H1 (cell line): ENCODE measurements around the gene OR9A2. TPM values are rescaled to one million over a fixed set of nuclear protein-coding genes. Genes with fewer than 3 reads are reported as not detected.

Experiments used
- CTCF ChIA-PET: fragments of 300-600 bp; sonication (Branson Sonifier 250); formaldehyde crosslinking; loops from one replicate; lab custom pipeline; 2021; ENCODE audit not compliant: partially characterized antibody; lab: Charles Lee
- POLR2A ChIA-PET: fragments of 300-600 bp; sonication (Branson Sonifier 250); formaldehyde crosslinking; loops from one replicate; lab custom pipeline; 2021; ENCODE audit warnings: inconsistent platforms; ENCODE audit not compliant: partially characterized antibody; lab: Charles Lee
- DNase-seq, 2 experiments: peaks; one replicate each; pipeline versions ENCODE4 v3.0.0 to v3.0.0-alpha.2; 2010 to 2022; ENCODE audit warnings: low spot score in 2 of 2, low read depth in 1 of 2, mixed read lengths in 1 of 2
- FAIRE-seq: peaks from 2 replicates; lab custom pipeline; 2011; peaks lifted over from hg19 to GRCh38; lab: Jason Lieb, UNC
- H2AFZ ChIP-seq: 2 replicates; pipeline ENCODE4 v1.8.1; 2012; ENCODE audit warnings: low read length, inconsistent platforms
- H2AK5ac ChIP-seq: 2 replicates; pipeline ENCODE4 v1.6.1; 2013; ENCODE audit warnings: low read depth, low read length
- H2BK120ac ChIP-seq: replicated peaks from 2 replicates; pipeline ENCODE3; 2013; ENCODE audit warnings: low read depth, low read length, inconsistent platforms
- H2BK12ac ChIP-seq: 2 replicates; pipeline ENCODE4 v1.6.1; 2013; ENCODE audit warnings: low read depth, low read length
- H2BK15ac ChIP-seq: 2 replicates; pipeline ENCODE4 v1.6.1; 2013; ENCODE audit warnings: low read length
- H2BK20ac ChIP-seq: 2 replicates; pipeline ENCODE4 v1.6.1; 2013; ENCODE audit warnings: low read length
- H2BK5ac ChIP-seq: 2 replicates; pipeline ENCODE4 v1.6.1; 2013; ENCODE audit warnings: low read depth, low read length
- H3K14ac ChIP-seq: 2 replicates; pipeline ENCODE4 v1.6.1; 2013; ENCODE audit warnings: inconsistent platforms; ENCODE audit not compliant: insufficient read length
- H3K18ac ChIP-seq: 2 replicates; pipeline ENCODE4 v1.6.1; 2013; ENCODE audit warnings: low read length; ENCODE audit errors: extremely low read depth
- H3K23ac ChIP-seq: 2 replicates; pipeline ENCODE4 v1.6.1; 2013; ENCODE audit warnings: inconsistent platforms; ENCODE audit not compliant: insufficient read length
- H3K23me2 ChIP-seq: 2 replicates; pipeline ENCODE4 v1.6.1; 2013; ENCODE audit warnings: low read depth, low read length
- H3K27ac ChIP-seq: 2 replicates; pipeline ENCODE4 v1.6.1; 2011; ENCODE audit warnings: low read depth, low read length, inconsistent platforms
- H3K27me3 ChIP-seq, 4 experiments: replicated peaks in 1 of 4; 1 replicate in 1 of 4; 2 replicates in 3 of 4; pipeline versions ENCODE4 v1.6.1 to v1.8.1; 2011 to 2013; ENCODE audit warnings: low read length in 3 of 4, mild to moderate bottlenecking in 3 of 4, inconsistent platforms in 2 of 4, mixed read lengths in 2 of 4, moderate library complexity in 1 of 4; ENCODE audit not compliant: control insufficient read depth in 3 of 4, insufficient read depth in 3 of 4; ENCODE audit errors: extremely low read depth in 1 of 4
- H3K36me3 ChIP-seq, 4 experiments: 2 replicates each; pipeline versions ENCODE4 v1.6.1 to v1.8.1; 2011 to 2013; ENCODE audit warnings: mild to moderate bottlenecking in 4 of 4, low read length in 3 of 4, moderate library complexity in 2 of 4, control low read depth in 1 of 4, inconsistent platforms in 1 of 4; ENCODE audit not compliant: insufficient read depth in 4 of 4, control insufficient read depth in 2 of 4
- H3K4ac ChIP-seq: replicated peaks from 2 replicates; pipeline ENCODE3; 2013; ENCODE audit warnings: low read length, low read depth, mixed read lengths, inconsistent platforms; ENCODE audit not compliant: insufficient read length
- H3K4me1 ChIP-seq, 4 experiments: replicated peaks in 1 of 4; 1 replicate in 1 of 4; 2 replicates in 3 of 4; pipeline versions ENCODE4 v1.6.1 to v1.8.1; 2011 to 2013; ENCODE audit warnings: low read length in 3 of 4, inconsistent platforms in 2 of 4, mixed read lengths in 1 of 4; ENCODE audit not compliant: insufficient read depth in 4 of 4, control insufficient read depth in 3 of 4
- H3K4me2 ChIP-seq, 2 experiments: 2 replicates each; pipeline versions ENCODE4 v1.6.1 to v1.8.1; 2011 to 2013; ENCODE audit warnings: low read depth in 2 of 2, low read length in 2 of 2, control low read depth in 1 of 2, inconsistent platforms in 1 of 2, mild to moderate bottlenecking in 1 of 2; ENCODE audit not compliant: insufficient read depth in 1 of 2
- H3K4me3 ChIP-seq, 4 experiments: fragments of 200-600, 300-600 bp in 1 of 4; sonication (generic), shearing (Covaris generic), sonication (Bioruptor Twin) in 1 of 4; 2 replicates each; pipeline versions ENCODE4 v1.5.1 to v1.8.1; 2011 to 2016; ENCODE audit warnings: low read length in 4 of 4, low read depth in 3 of 4, control low read depth in 2 of 4, inconsistent platforms in 2 of 4, mild to moderate bottlenecking in 2 of 4, mixed read lengths in 1 of 4, moderate library complexity in 1 of 4; ENCODE audit not compliant: insufficient read depth in 2 of 4; ENCODE audit errors: extremely low read depth in 1 of 4
- H3K56ac ChIP-seq: replicated peaks from 2 replicates; pipeline ENCODE3; 2013; ENCODE audit warnings: low read depth, mild to moderate bottlenecking, mixed read lengths, low read length, inconsistent platforms; ENCODE audit not compliant: insufficient read length
- H3K79me1 ChIP-seq: 2 replicates; pipeline ENCODE4 v1.6.1; 2013; ENCODE audit warnings: low read depth, low read length, control low read depth
- H3K79me2 ChIP-seq, 2 experiments: 2 replicates each; pipeline versions ENCODE4 v1.6.1 to v1.8.1; 2012 to 2013; ENCODE audit warnings: low read length in 2 of 2, mild to moderate bottlenecking in 2 of 2, inconsistent platforms in 1 of 2; ENCODE audit not compliant: insufficient read depth in 2 of 2, control insufficient read depth in 1 of 2
- H3K9ac ChIP-seq, 4 experiments: replicated peaks in 1 of 4; 1 replicate in 1 of 4; 2 replicates in 3 of 4; pipeline versions ENCODE4 v1.6.1 to v1.8.1; 2011 to 2013; ENCODE audit warnings: low read depth in 3 of 4, low read length in 3 of 4, control low read depth in 2 of 4, mild to moderate bottlenecking in 2 of 4, moderate library complexity in 2 of 4, inconsistent platforms in 1 of 4; ENCODE audit errors: extremely low read depth in 1 of 4
- H3K9me3 ChIP-seq, 2 experiments: 2 replicates each; pipeline versions ENCODE4 v1.6.1 to v1.8.1; 2012 to 2013; ENCODE audit warnings: mild to moderate bottlenecking in 2 of 2, moderate library complexity in 2 of 2, control low read depth in 1 of 2, inconsistent platforms in 1 of 2, low read depth in 1 of 2, low read length in 1 of 2, mixed read lengths in 1 of 2; ENCODE audit not compliant: insufficient read depth in 2 of 2
- H4K20me1 ChIP-seq, 2 experiments: replicated peaks in 1 of 2; 2 replicates each; pipeline versions ENCODE3 to v1.8.1; 2011 to 2013; ENCODE audit warnings: inconsistent platforms in 2 of 2, low read length in 2 of 2, mild to moderate bottlenecking in 1 of 2; ENCODE audit not compliant: insufficient read depth in 2 of 2, control insufficient read depth in 1 of 2
- H4K5ac ChIP-seq: 2 replicates; pipeline ENCODE4 v1.6.1; 2013; ENCODE audit warnings: low read length, low read depth, mixed read lengths, inconsistent platforms; ENCODE audit not compliant: insufficient read length
- H4K8ac ChIP-seq: 2 replicates; pipeline ENCODE4 v1.8.0; 2013; ENCODE audit warnings: mild to moderate bottlenecking, moderate library complexity, low read length, inconsistent platforms; ENCODE audit not compliant: insufficient read depth; ENCODE audit errors: extremely low read depth
- H4K91ac ChIP-seq: replicated peaks from 2 replicates; pipeline ENCODE3; 2013; ENCODE audit warnings: low read length, mixed read lengths, inconsistent platforms; ENCODE audit not compliant: insufficient read length
- BRCA1 ChIP-seq: IDR thresholded peaks from 2 replicates; pipeline ENCODE4 v1.6.1; 2012; ENCODE audit warnings: low read depth, low read length, improper control_type of control experiment
- CBX8 ChIP-seq: fragments of 300-800, 300-1000 bp; sonication (generic); IDR thresholded peaks from 2 replicates; pipeline ENCODE4 v1.7.1; 2016; ENCODE audit warnings: low read depth, low read length, borderline replicate concordance
- CREB1 ChIP-seq: IDR thresholded peaks from 2 replicates; pipeline ENCODE4 v1.6.1; 2012; ENCODE audit warnings: inconsistent platforms
- GABPA ChIP-seq: IDR thresholded peaks from 2 replicates; pipeline ENCODE4 v1.6.1; 2011; ENCODE audit warnings: mild to moderate bottlenecking, low read length, moderate library complexity, borderline replicate concordance; ENCODE audit not compliant: insufficient read depth
- JUND ChIP-seq: IDR thresholded peaks from 2 replicates; pipeline ENCODE4 v1.6.1; 2011; ENCODE audit warnings: mild to moderate bottlenecking, improper control_type of control experiment, low read length
- MAX ChIP-seq: IDR thresholded peaks from 2 replicates; pipeline ENCODE4 v1.6.1; 2012; ENCODE audit warnings: inconsistent platforms
- PHF8 ChIP-seq: fragments of 200-600 bp; sonication (generic); conservative IDR thresholded peaks from 2 replicates; pipeline ENCODE4 v1.7.1; 2012; ENCODE audit warnings: low read depth, mild to moderate bottlenecking, inconsistent platforms, low read length, moderate library complexity
- POLR2AphosphoS5 ChIP-seq: IDR thresholded peaks from 2 replicates; pipeline ENCODE4 v1.6.1; 2011; ENCODE audit warnings: low read depth, low read length
- RXRA ChIP-seq: IDR thresholded peaks from 2 replicates; pipeline ENCODE4 v1.6.1; 2011; ENCODE audit warnings: low read depth, mild to moderate bottlenecking, low read length, moderate library complexity; ENCODE audit not compliant: insufficient read depth
- SP2 ChIP-seq: IDR thresholded peaks from 2 replicates; pipeline ENCODE4 v1.6.1; 2012; ENCODE audit warnings: mild to moderate bottlenecking, low read length, inconsistent platforms
- TAF1 ChIP-seq: IDR thresholded peaks from 2 replicates; pipeline ENCODE4 v1.6.1; 2011; ENCODE audit warnings: mild to moderate bottlenecking, low read depth, low read length
- TEAD4 ChIP-seq: IDR thresholded peaks from 2 replicates; pipeline ENCODE4 v1.6.1; 2012; ENCODE audit warnings: low read depth, low read length, inconsistent platforms, mixed read lengths
- ZNF274 ChIP-seq: IDR thresholded peaks from 2 replicates; pipeline ENCODE4 v1.7.0; 2012; ENCODE audit warnings: low read length, borderline replicate concordance; ENCODE audit errors: extremely low read depth
- WGBS, 2 experiments: shearing (Covaris generic) in 1 of 2; methylation state at CpG; one replicate each; pipeline versions ENCODE4 v1.1.6 to v1.1.7; 2013 to 2015; ENCODE audit warnings: low lambda C conversion rate in 2 of 2, mixed read lengths in 2 of 2, inconsistent platforms in 1 of 2, low coverage in 1 of 2, missing lambda C conversion rate in 1 of 2; ENCODE audit not compliant: insufficient replicate concordance in 2 of 2, insufficient coverage in 1 of 2, insufficient read length in 1 of 2; ENCODE audit errors: extremely low coverage in 1 of 2, missing lambda C conversion rate in 1 of 2; 5-methylcytosine and 5-hydroxymethylcytosine counted together
- polyA plus RNA-seq, 7 experiments: library from polyadenylated mRNA; depleted of rRNA in 3 of 7; stranded (reverse) in 5 of 7; unstranded in 2 of 7; fragments of >200 nt in 5 of 7; fragments of 200-250 nt in 2 of 7; gene quantifications; 1 replicate in 5 of 7; 2 replicates in 1 of 7; 4 replicates in 1 of 7; pipeline versions ENCODE4 v1.2.1 to v1.2.3, GENCODE V29; 2011 to 2013; ENCODE audit warnings: missing spikeins in 2 of 7, mixed read lengths in 2 of 7
- total RNA-seq: library from RNA; stranded (reverse); fragmentation: NEBNext Ultra II Directional; extraction: Animal tissue kit (Norgen Biotek cat#: 25700); gene quantifications from 2 replicates; pipeline ENCODE4 v1.2.1, GENCODE V29; 2021

Gene OR9A2
- total and polyA plus RNA-seq, 2 of the 8 experiments (the other 6 are each of a cell fraction or from before 2014, with no cell fraction given), result not detected

DNA sequence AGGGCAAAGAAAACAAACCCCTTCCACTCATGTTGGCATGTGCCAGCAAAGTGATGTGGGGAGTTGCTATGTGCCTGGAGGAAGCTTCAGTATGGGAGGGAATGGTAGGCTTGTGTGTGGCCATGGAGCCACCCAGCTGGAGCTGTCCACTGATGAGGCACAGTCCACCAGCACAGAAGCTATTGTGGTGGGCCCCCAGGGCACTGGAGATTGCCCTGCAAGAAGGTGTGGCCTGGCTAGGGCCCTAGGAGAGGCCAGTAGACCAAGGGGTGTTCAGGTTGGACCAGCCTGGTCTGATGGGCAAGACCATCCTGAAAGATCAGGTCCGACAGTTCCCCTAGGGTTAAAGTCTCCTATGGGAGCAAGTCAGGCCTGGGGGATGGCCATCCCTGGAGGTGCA, 42.6 kb downstream of the OR9A2 start:
- Histone ChIP-seq H4K5ac (no peak overlapping the region), H4K20me1 (no peaks in the 10 kb centered on the region), H3K27ac (no peak overlapping the region), H2BK20ac (no peak overlapping the region), H2BK15ac (no peak overlapping the region), H3K27me3 (no peaks in the 10 kb centered on the region), H2AFZ (no peak overlapping the region), H4K8ac (no peak overlapping the region), H2BK5ac (no peak overlapping the region), H3K9me3 (0 out of 4 replicates have a peak, but pooled peaks cover 0 to 3% of the 10 kb centered on the region in 2 experiments), H2BK12ac (no peak overlapping the region), H3K36me3 (no peaks in the 10 kb centered on the region), H4K91ac (no peak overlapping the region), H3K4me2 (no peak overlapping the region), H3K18ac (no peak overlapping the region), H3K23ac (no peak overlapping the region), H3K79me2 (no peaks in the 10 kb centered on the region), H3K79me1 (no peaks in the 10 kb centered on the region), H3K23me2 (no peaks in the 10 kb centered on the region), H3K4ac (no peak overlapping the region), H3K4me3 (no peak overlapping the region), H3K56ac (no peak overlapping the region), H3K14ac (no peak overlapping the region), H3K4me1 (no peaks in the 10 kb centered on the region), H2BK120ac (no peak overlapping the region), H3K9ac (no peak overlapping the region), H2AK5ac (no peak overlapping the region)
- WGBS, 2 experiments, result 71% methylated on average over 1 of the region's 1 CpG; no CpG with 5 or more reads in 1 of the 2 experiments
- TF ChIP-seq JUND (no peak), CBX8 (no peak), TAF1 (no peak), GABPA (no peak), POLR2AphosphoS5 (no peak), BRCA1 (no peak), CREB1 (no peak), RXRA (no peak), ZNF274 (no peak), MAX (no peak), TEAD4 (no peak), PHF8 (no peak), SP2 (no peak)
- POLR2A ChIA-PET, result no interaction called here
- DNase-seq (no peak), FAIRE-seq (no peak)
- CTCF ChIA-PET, result interaction anchor here (0.7 to 1.8 kb wide), 4 partner anchors 8 to 302 kb away, joined by 3 to 6 read pairs (median 4); no protein-coding TSS in a partner anchor
